ENCODE results near the gene MLLT10. TPM values are rescaled to one million over a fixed set of nuclear protein-coding genes. Genes with fewer than 3 reads are reported as not detected.

The MLLT10 gene
- total RNA-seq, 2 experiments from 2014 or later, result 46.0 to 47.1 TPM

GRCh38 chr10:21503542-21503941, 30.5 kb upstream of the MLLT10 start:
- ChIA-PET CTCF (no interaction called here), POLR2A (no interaction called here)
- Mint-ChIP-seq H3K4me1 (ENCODE audit: low read depth) (peaks cover 8% of the 10 kb centered on the region), H3K9me3 (ENCODE audit: insufficient read depth) (no peaks in the 10 kb centered on the region), H3K4me3 (no peak overlapping the region), H3K27ac (no peak overlapping the region), H3K36me3 (ENCODE audit: low read depth) (no peaks in the 10 kb centered on the region), H3K27me3 (ENCODE audit: low read depth) (peaks cover 71% of the 10 kb centered on the region)
- ATAC-seq, result no peak
- DNase-seq, result no peak

GRCh38 chr10:21505711-21506278, 28.2 kb upstream of the MLLT10 start:
- ATAC-seq (no peak), DNase-seq (no peak)
- POLR2A ChIA-PET, result interaction anchor here (0.6 kb wide), 1 partner anchor 873 kb away, joined by 3 read pairs; no protein-coding TSS in a partner anchor
- H3K4me1 Mint-ChIP-seq (ENCODE audit: low read depth), result peaks cover under 1% of the 10 kb centered on the region
- H3K36me3 Mint-ChIP-seq (ENCODE audit: low read depth), result no peaks in the 10 kb centered on the region
- H3K27me3 Mint-ChIP-seq (ENCODE audit: low read depth), result peaks cover 60% of the 10 kb centered on the region
- no peaks in the 10 kb centered on the region for H3K9me3 Mint-ChIP-seq (ENCODE audit: insufficient read depth)
- H3K4me3 Mint-ChIP-seq, result no peak overlapping the region
- H3K27ac Mint-ChIP-seq, result no peak overlapping the region
- CTCF ChIA-PET, result interaction anchor here (0.8 to 1.6 kb wide), 2 partner anchors 10 kb away, joined by 3 to 7 read pairs; no protein-coding TSS in a partner anchor

GRCh38 chr10:21506351-21506750, 27.7 kb upstream of the MLLT10 start:
- ChIA-PET POLR2A (no interaction called here), CTCF (interaction anchor here (0.8 to 1.6 kb wide), 2 partner anchors 10 kb away, joined by 3 to 7 read pairs; no protein-coding TSS in a partner anchor)
- H3K9me3 Mint-ChIP-seq (ENCODE audit: insufficient read depth), result no peaks in the 10 kb centered on the region
- H3K27me3 Mint-ChIP-seq (ENCODE audit: low read depth), result peaks cover 57% of the 10 kb centered on the region
- no peak for ATAC-seq
- no peak overlapping the region for H3K4me3 Mint-ChIP-seq
- H3K36me3 Mint-ChIP-seq (ENCODE audit: low read depth), result no peaks in the 10 kb centered on the region
- no peaks in the 10 kb centered on the region for H3K4me1 Mint-ChIP-seq (ENCODE audit: low read depth)
- no peak overlapping the region for H3K27ac Mint-ChIP-seq
- DNase-seq, result no peak

- DNase-seq (no peak), ATAC-seq (no peak)
- no peaks in the 10 kb centered on the region for H3K36me3 Mint-ChIP-seq (ENCODE audit: low read depth)
- no peaks in the 10 kb centered on the region for H3K4me1 Mint-ChIP-seq (ENCODE audit: low read depth)
- no peak overlapping the region for H3K4me3 Mint-ChIP-seq
- H3K27ac Mint-ChIP-seq, result no peak overlapping the region
- CTCF ChIA-PET, result no interaction called here
- peaks cover 55% of the 10 kb centered on the region for H3K27me3 Mint-ChIP-seq (ENCODE audit: low read depth)
- H3K9me3 Mint-ChIP-seq (ENCODE audit: insufficient read depth), result no peaks in the 10 kb centered on the region
- POLR2A ChIA-PET, result no interaction called here
Measured at GRCh38 chr10:21507150-21507549, 26.9 kb upstream of the MLLT10 start.

- CTCF ChIA-PET, result no interaction called here
- H3K4me1 Mint-ChIP-seq (ENCODE audit: low read depth), result no peaks in the 10 kb centered on the region
- H3K9me3 Mint-ChIP-seq (ENCODE audit: insufficient read depth), result no peaks in the 10 kb centered on the region
- ATAC-seq, result no peak
- H3K27me3 Mint-ChIP-seq (ENCODE audit: low read depth), result peaks cover 58% of the 10 kb centered on the region
- no peak for DNase-seq
- no peak overlapping the region for H3K4me3 Mint-ChIP-seq
- POLR2A ChIA-PET, result no interaction called here
- no peak overlapping the region for H3K27ac Mint-ChIP-seq
- H3K36me3 Mint-ChIP-seq (ENCODE audit: low read depth), result no peaks in the 10 kb centered on the region
Measured at GRCh38 chr10:21508706-21509331, 25.2 kb upstream of the MLLT10 start.

- Mint-ChIP-seq H3K9me3 (ENCODE audit: insufficient read depth) (no peaks in the 10 kb centered on the region), H3K27ac (no peak overlapping the region), H3K36me3 (ENCODE audit: low read depth) (no peaks in the 10 kb centered on the region), H3K27me3 (ENCODE audit: low read depth) (peaks cover 56% of the 10 kb centered on the region), H3K4me3 (no peak overlapping the region), H3K4me1 (ENCODE audit: low read depth) (no peaks in the 10 kb centered on the region)
- ChIA-PET POLR2A (no interaction called here), CTCF (no interaction called here)
- DNase-seq, result no peak
- ATAC-seq, result no peak
Measured at GRCh38 chr10:21509341-21510240, 24.4 kb upstream of the MLLT10 start.

GRCh38 chr10:21510241-21511094, 23.6 kb upstream of the MLLT10 start:
- POLR2A ChIA-PET, result interaction anchor here (0.5 kb wide), 1 partner anchor 11 kb away, joined by 3 read pairs; no protein-coding TSS in a partner anchor
- CTCF ChIA-PET, result interaction anchor here (0.6 kb wide), 1 partner anchor 891 kb away, joined by 3 read pairs; no protein-coding TSS in a partner anchor
- ATAC-seq (no peak), DNase-seq (no peak)
- Mint-ChIP-seq H3K36me3 (ENCODE audit: low read depth) (no peaks in the 10 kb centered on the region), H3K4me3 (no peak overlapping the region), H3K27me3 (ENCODE audit: low read depth) (peaks cover 63% of the 10 kb centered on the region), H3K9me3 (ENCODE audit: insufficient read depth) (no peaks in the 10 kb centered on the region), H3K4me1 (ENCODE audit: low read depth) (no peaks in the 10 kb centered on the region), H3K27ac (no peak overlapping the region)

GRCh38 chr10:21511095-21511570, 22.9 kb upstream of the MLLT10 start:
- ChIA-PET POLR2A (interaction anchor here (0.5 kb wide), 1 partner anchor 11 kb away, joined by 3 read pairs; no protein-coding TSS in a partner anchor), CTCF (interaction anchor here (0.6 kb wide), 1 partner anchor 890 kb away, joined by 3 read pairs; no protein-coding TSS in a partner anchor)
- Mint-ChIP-seq H3K27ac (no peak overlapping the region), H3K9me3 (ENCODE audit: insufficient read depth) (no peaks in the 10 kb centered on the region), H3K4me3 (no peak overlapping the region), H3K27me3 (ENCODE audit: low read depth) (peaks cover 63% of the 10 kb centered on the region), H3K4me1 (ENCODE audit: low read depth) (peaks cover 3% of the 10 kb centered on the region), H3K36me3 (ENCODE audit: low read depth) (no peaks in the 10 kb centered on the region)
- ATAC-seq, result no peak
- no peak for DNase-seq

- Mint-ChIP-seq H3K4me1 (ENCODE audit: low read depth) (peaks cover 6% of the 10 kb centered on the region), H3K36me3 (ENCODE audit: low read depth) (no peaks in the 10 kb centered on the region), H3K4me3 (no peak overlapping the region), H3K27ac (no peak overlapping the region), H3K27me3 (ENCODE audit: low read depth) (peaks cover 60% of the 10 kb centered on the region), H3K9me3 (ENCODE audit: insufficient read depth) (no peaks in the 10 kb centered on the region)
- DNase-seq (no peak), ATAC-seq (no peak)
- ChIA-PET POLR2A (no interaction called here), CTCF (interaction anchor here (0.9 kb wide), 1 partner anchor 16 kb away, joined by 5 read pairs; no protein-coding TSS in a partner anchor)
Measured at GRCh38 chr10:21511946-21512572, 22.0 kb upstream of the MLLT10 start.

- ATAC-seq (no peak), DNase-seq (no peak)
- Mint-ChIP-seq H3K9me3 (ENCODE audit: insufficient read depth) (no peaks in the 10 kb centered on the region), H3K4me1 (ENCODE audit: low read depth) (peaks cover 11% of the 10 kb centered on the region), H3K27me3 (ENCODE audit: low read depth) (peaks cover 61% of the 10 kb centered on the region), H3K36me3 (ENCODE audit: low read depth) (no peaks in the 10 kb centered on the region), H3K4me3 (no peak overlapping the region), H3K27ac (no peak overlapping the region)
- ChIA-PET CTCF (interaction anchor here (0.9 kb wide), 1 partner anchor 17 kb away, joined by 5 read pairs; no protein-coding TSS in a partner anchor), POLR2A (no interaction called here)
Measured at GRCh38 chr10:21512573-21513404, 21.2 kb upstream of the MLLT10 start.
